ENCODE measurements around the gene SYT2. TPM values are rescaled to one million over a fixed set of nuclear protein-coding genes. Genes with fewer than 3 reads are reported as not detected.

SYT2 gene
- total RNA-seq, 2 donors from 2014 or later = under 0.01 TPM; not detected in 1

DNA sequence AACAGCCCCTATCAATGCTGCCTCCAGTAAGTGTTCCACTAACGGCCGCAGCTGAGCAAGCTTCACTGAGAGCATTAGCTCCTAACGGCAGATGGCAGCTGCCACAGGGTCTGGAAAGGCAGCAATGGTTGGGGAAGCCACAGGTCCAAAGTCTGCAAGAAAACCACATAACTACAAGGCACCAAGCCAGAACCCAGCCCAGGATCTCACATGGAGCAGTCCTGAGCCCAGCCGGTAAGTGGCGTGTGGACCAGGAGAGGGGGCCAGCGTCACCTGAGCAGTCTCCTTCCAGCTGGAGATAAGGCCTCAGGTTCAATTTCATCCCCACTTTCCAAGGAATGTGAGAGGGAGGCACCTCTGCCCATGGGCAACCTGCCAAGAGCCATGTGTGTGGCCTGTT lies 13.2 kb downstream of the SYT2 start:
- no peaks in the 10 kb centered on the region for H3K4me1 ChIP-seq (ENCODE audit: control insufficient read depth in 1 of 2, low read depth in 2 of 2)
- no peaks in the 10 kb centered on the region for H3K9me3 ChIP-seq
- ATAC-seq (ENCODE audit: insufficient number of reproducible peaks, low FRiP score, low read depth) = no peak
- no peak overlapping the region for H3K4me3 ChIP-seq
- no peaks in the 10 kb centered on the region for H3K27me3 ChIP-seq (replicated peaks; ENCODE audit: insufficient read depth)
- TF ChIP-seq, protein P1, sequence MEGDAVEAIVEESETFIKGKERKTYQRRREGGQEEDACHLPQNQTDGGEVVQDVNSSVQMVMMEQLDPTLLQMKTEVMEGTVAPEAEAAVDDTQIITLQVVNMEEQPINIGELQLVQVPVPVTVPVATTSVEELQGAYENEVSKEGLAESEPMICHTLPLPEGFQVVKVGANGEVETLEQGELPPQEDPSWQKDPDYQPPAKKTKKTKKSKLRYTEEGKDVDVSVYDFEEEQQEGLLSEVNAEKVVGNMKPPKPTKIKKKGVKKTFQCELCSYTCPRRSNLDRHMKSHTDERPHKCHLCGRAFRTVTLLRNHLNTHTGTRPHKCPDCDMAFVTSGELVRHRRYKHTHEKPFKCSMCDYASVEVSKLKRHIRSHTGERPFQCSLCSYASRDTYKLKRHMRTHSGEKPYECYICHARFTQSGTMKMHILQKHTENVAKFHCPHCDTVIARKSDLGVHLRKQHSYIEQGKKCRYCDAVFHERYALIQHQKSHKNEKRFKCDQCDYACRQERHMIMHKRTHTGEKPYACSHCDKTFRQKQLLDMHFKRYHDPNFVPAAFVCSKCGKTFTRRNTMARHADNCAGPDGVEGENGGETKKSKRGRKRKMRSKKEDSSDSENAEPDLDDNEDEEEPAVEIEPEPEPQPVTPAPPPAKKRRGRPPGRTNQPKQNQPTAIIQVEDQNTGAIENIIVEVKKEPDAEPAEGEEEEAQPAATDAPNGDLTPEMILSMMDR (IDR thresholded peaks at IDR 0.05) = no peak
- H3K36me3 ChIP-seq = no peaks in the 10 kb centered on the region
- H3K27ac ChIP-seq = no peak overlapping the region
- DNase-seq (ENCODE audit: low spot score) = no peak

GRCh38 chr1:202694314-202694713 lies 15.9 kb downstream of the SYT2 start:
- no peak for DNase-seq (ENCODE audit: low spot score)
- Histone ChIP-seq H3K4me3 (no peak overlapping the region), H3K27ac (no peak overlapping the region), H3K9me3 (no peaks in the 10 kb centered on the region), H3K27me3 (replicated peaks; ENCODE audit: insufficient read depth) (no peaks in the 10 kb centered on the region), H3K4me1 (ENCODE audit: control insufficient read depth in 1 of 2, low read depth in 2 of 2) (no peaks in the 10 kb centered on the region), H3K36me3 (no peaks in the 10 kb centered on the region)
- TF ChIP-seq, protein P1 (IDR thresholded peaks at IDR 0.05) = no peak
- no peak for ATAC-seq (ENCODE audit: insufficient number of reproducible peaks, low FRiP score, low read depth)

DNA sequence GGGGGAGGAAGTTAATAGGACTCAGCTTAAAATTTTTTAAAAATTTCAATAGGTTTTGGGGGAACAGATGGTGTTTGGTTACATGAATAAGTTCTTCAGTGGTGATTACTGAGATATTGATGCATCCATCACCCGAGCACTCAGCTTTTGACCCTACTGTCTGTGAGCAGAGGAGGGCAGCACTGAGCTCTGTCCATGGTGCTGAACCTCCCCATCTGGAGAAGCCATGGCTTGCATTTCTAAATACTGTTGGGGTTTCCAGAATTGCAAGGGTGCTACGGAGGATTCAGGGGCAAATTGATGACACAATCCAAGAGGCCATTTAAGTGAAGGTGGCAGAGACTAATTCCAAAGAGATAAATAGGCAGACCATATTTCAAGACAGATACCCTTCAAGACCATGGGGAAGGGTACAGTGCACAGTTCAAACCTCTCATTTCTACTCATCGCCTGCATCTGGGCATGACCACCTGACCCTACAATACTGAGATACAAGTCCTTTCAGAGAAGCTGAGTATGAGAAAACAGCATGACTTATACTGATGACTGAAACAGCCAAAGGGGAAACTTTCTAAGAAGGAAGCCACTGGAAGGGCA lies 17.2 kb downstream of the SYT2 start:
- TF ChIP-seq, protein P1 (IDR thresholded peaks at IDR 0.05) = peak; percentile 32
- no peak overlapping the region for H3K27ac ChIP-seq
- DNase-seq (ENCODE audit: low spot score) (no peak), ATAC-seq (ENCODE audit: insufficient number of reproducible peaks, low FRiP score, low read depth) (no peak)
- no peaks in the 10 kb centered on the region for H3K4me1 ChIP-seq (ENCODE audit: control insufficient read depth in 1 of 2, low read depth in 2 of 2)
- H3K27me3 ChIP-seq (replicated peaks; ENCODE audit: insufficient read depth) = no peaks in the 10 kb centered on the region
- H3K36me3 ChIP-seq = no peaks in the 10 kb centered on the region
- H3K4me3 ChIP-seq = no peak overlapping the region
- no peaks in the 10 kb centered on the region for H3K9me3 ChIP-seq

GRCh38 chr1:202691816-202692215 lies 18.4 kb downstream of the SYT2 start:
- Histone ChIP-seq H3K27ac (no peak overlapping the region), H3K4me3 (no peak overlapping the region), H3K4me1 (ENCODE audit: control insufficient read depth in 1 of 2, low read depth in 2 of 2) (no peaks in the 10 kb centered on the region), H3K9me3 (no peaks in the 10 kb centered on the region), H3K27me3 (replicated peaks; ENCODE audit: insufficient read depth) (no peaks in the 10 kb centered on the region), H3K36me3 (no peaks in the 10 kb centered on the region)
- ATAC-seq (ENCODE audit: insufficient number of reproducible peaks, low FRiP score, low read depth) = no peak
- TF ChIP-seq, protein P1 (IDR thresholded peaks at IDR 0.05) = no peak
- DNase-seq (ENCODE audit: low spot score) = no peak

DNA sequence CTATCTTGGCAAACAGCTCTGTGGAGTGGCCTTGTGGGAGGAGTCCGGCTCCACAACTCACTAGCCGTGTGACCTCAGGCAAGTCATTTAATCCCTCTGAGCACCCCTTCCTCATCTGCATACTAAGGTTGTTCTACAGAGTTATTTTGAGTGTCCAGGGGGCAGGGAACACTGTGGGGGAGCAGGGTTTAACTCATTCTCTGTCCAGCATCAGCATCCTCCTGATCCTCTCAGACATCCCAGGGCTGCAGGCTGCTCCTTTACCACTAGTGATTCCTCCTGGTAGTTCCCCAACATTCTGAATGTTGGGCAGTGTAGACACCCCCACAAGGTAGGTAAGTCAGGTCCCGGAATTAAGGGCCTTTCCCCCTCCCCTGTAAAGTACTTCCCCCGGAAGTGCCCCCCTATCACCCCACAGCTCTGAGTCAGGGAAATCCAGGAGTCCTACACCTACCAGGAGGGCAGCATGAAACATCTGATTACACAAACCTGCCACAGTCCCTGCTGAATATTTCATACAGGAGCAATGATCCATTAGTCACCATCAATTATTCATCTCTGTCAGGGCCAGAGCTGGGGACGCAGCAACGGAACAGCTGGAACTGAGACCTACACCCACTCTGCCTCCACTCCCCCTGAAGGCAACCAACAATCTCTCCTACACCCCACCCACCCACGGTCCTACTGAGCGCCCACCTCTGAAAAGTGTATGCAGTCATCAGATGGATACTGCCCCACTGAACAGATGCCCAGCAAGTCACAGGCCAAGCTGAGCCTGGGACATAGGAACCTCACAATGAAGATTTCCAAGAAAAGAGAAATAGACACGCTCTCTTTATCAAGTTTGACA lies 20.5 kb downstream of the SYT2 start:
- DNase-seq (ENCODE audit: low spot score) (no peak), ATAC-seq (ENCODE audit: insufficient number of reproducible peaks, low FRiP score, low read depth) (no peak)
- Histone ChIP-seq H3K36me3 (no peaks in the 10 kb centered on the region), H3K4me3 (no peak overlapping the region), H3K4me1 (ENCODE audit: control insufficient read depth in 1 of 2, low read depth in 2 of 2) (no peaks in the 10 kb centered on the region), H3K27me3 (replicated peaks; ENCODE audit: insufficient read depth) (no peaks in the 10 kb centered on the region), H3K27ac (no peak overlapping the region), H3K9me3 (no peaks in the 10 kb centered on the region)
- TF ChIP-seq, protein P1 (IDR thresholded peaks at IDR 0.05) = no peak

All from thoracic aorta (tissue), 2 donors.